Measurements from ENCODE around the gene KLHL3. TPM values are rescaled to one million over a fixed set of nuclear protein-coding genes. Genes with fewer than 3 reads are reported as not detected.

KLHL3 gene
- total RNA-seq, 5 donors from 2014 or later (not counting 1 experiment from before 2014, with no cell fraction given) = 15.1 to 28.0 (median 26.5) TPM

GRCh38 chr5:137672881-137673280 is 63.0 kb downstream of the KLHL3 start:
- no peaks in the 10 kb centered on the region for H3K27me3 ChIP-seq (replicated peaks in 1 of 2; ENCODE audit: control insufficient read depth in 2 of 2, extremely low read depth in 1 of 2, insufficient read depth in 2 of 2, low read length in 1 of 2)
- Mint-ChIP-seq H3K9me3 (no peaks in the 10 kb centered on the region), H3K27ac (no peak overlapping the region), H3K4me1 (peaks cover 0 to 1% (median 0%) of the 10 kb centered on the region in 3 donors), H3K4me3 (no peak overlapping the region), H3K27me3 (no peaks in the 10 kb centered on the region), H3K36me3 (peaks cover 51% of the 10 kb centered on the region)
- DNase-seq (no peak), ATAC-seq (replicated peaks in 1 of 4) (no peak)
- H3K36me3 ChIP-seq (ENCODE audit: control insufficient read depth in 2 of 2, extremely low read depth in 1 of 2, insufficient read depth in 1 of 2, low read length in 1 of 2) = peaks cover 0 to 14% of the 10 kb centered on the region in 2 donors
- WGBS (ENCODE audit: insufficient coverage) = 100% methylated on average over 1 of the region's 3 CpGs
- no peak overlapping the region for H3K4me3 ChIP-seq (ENCODE audit: control insufficient read depth in 1 of 2, extremely low read depth in 1 of 2, low read length in 1 of 2)
- H3K4me1 ChIP-seq (ENCODE audit: control insufficient read depth in 1 of 2, extremely low read depth in 1 of 2, insufficient read depth in 2 of 2, low read length in 2 of 2) = no peaks in the 10 kb centered on the region
- no peaks in the 10 kb centered on the region for H3K9me3 ChIP-seq
- no peak overlapping the region for H3K27ac ChIP-seq (ENCODE audit: low read length)
- ChIA-PET CTCF (no interaction called here), POLR2A (no interaction called here)

- Mint-ChIP-seq H3K27me3 (no peaks in the 10 kb centered on the region), H3K36me3 (peaks cover 44% of the 10 kb centered on the region), H3K9me3 (no peaks in the 10 kb centered on the region), H3K4me1 (peaks cover under 1 to 7% (median 5%) of the 10 kb centered on the region in 3 donors), H3K27ac (no peak overlapping the region), H3K4me3 (no peak overlapping the region)
- POLR2A ChIA-PET = interaction anchor here in 1 of 2 donors (0.7 kb wide), 1 partner anchor 68 kb away, joined by 3 read pairs; no protein-coding TSS in a partner anchor
- Histone ChIP-seq H3K4me1 (ENCODE audit: control insufficient read depth in 1 of 2, extremely low read depth in 1 of 2, insufficient read depth in 2 of 2, low read length in 2 of 2) (no peaks in the 10 kb centered on the region), H3K4me3 (ENCODE audit: control insufficient read depth in 1 of 2, extremely low read depth in 1 of 2, low read length in 1 of 2) (no peak overlapping the region), H3K9me3 (no peaks in the 10 kb centered on the region), H3K36me3 (ENCODE audit: control insufficient read depth in 2 of 2, extremely low read depth in 1 of 2, insufficient read depth in 1 of 2, low read length in 1 of 2) (peaks cover 0 to 10% of the 10 kb centered on the region in 2 donors), H3K27ac (ENCODE audit: low read length) (no peak overlapping the region), H3K27me3 (replicated peaks in 1 of 2; ENCODE audit: control insufficient read depth in 2 of 2, extremely low read depth in 1 of 2, insufficient read depth in 2 of 2, low read length in 1 of 2) (no peaks in the 10 kb centered on the region)
- ATAC-seq (replicated peaks in 1 of 4) (no peak), DNase-seq (no peak)
- CTCF ChIA-PET = no interaction called here
- WGBS (ENCODE audit: insufficient coverage) = 93% methylated on average over 6 of the region's 6 CpGs
These were observed 63.9 kb downstream of the KLHL3 start for GRCh38 chr5:137672001-137672400.

DNA sequence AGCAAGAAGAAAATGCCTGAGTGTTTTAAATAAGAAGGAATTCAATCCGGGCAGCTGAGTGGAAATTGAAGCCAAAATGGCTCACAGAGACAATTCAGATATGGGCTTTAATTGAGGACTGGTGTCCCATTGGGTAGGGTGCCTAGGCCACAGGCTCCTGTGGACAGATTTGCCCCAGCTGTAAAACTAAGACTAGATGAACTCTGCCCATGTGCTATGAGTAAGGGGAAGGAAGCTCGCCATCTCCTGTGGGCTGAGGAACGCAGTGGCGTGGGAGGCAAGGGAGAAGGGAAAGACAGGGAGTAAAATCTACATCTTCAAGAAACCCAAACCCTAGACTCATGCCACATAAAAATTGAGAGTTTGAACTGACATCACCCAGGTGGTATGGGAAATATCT is 66.1 kb downstream of the KLHL3 start:
- WGBS (ENCODE audit: insufficient coverage) = 85% methylated on average over 1 of the region's 4 CpGs
- peaks cover 15 to 23% (median 22%) of the 10 kb centered on the region in 3 donors for H3K4me1 Mint-ChIP-seq
- H3K27ac ChIP-seq (ENCODE audit: low read length) = no peak overlapping the region
- peaks cover 4 to 6% of the 10 kb centered on the region in 2 experiments for H3K4me1 ChIP-seq (ENCODE audit: control insufficient read depth in 1 of 2, extremely low read depth in 1 of 2, insufficient read depth in 2 of 2, low read length in 2 of 2)
- H3K36me3 Mint-ChIP-seq = peaks cover 31% of the 10 kb centered on the region
- ATAC-seq (replicated peaks in 1 of 4) = no peak
- POLR2A ChIA-PET = interaction anchor here in 1 of 2 donors (0.6 kb wide), 1 partner anchor 82 kb away, joined by 3 read pairs; no protein-coding TSS in a partner anchor
- H3K36me3 ChIP-seq (ENCODE audit: control insufficient read depth in 2 of 2, extremely low read depth in 1 of 2, insufficient read depth in 1 of 2, low read length in 1 of 2) = no peaks in the 10 kb centered on the region
- H3K27me3 ChIP-seq (replicated peaks in 1 of 2; ENCODE audit: control insufficient read depth in 2 of 2, extremely low read depth in 1 of 2, insufficient read depth in 2 of 2, low read length in 1 of 2) = no peaks in the 10 kb centered on the region
- H3K4me3 ChIP-seq (ENCODE audit: control insufficient read depth in 1 of 2, extremely low read depth in 1 of 2, low read length in 1 of 2) = no peak overlapping the region
- no peak for DNase-seq
- CTCF ChIA-PET = interaction anchor here (0.6 to 1.7 kb wide), 4 partner anchors 9 to 1643 kb away, joined by 3 to 5 read pairs (median 4); no protein-coding TSS in a partner anchor
- no peak overlapping the region for H3K4me3 Mint-ChIP-seq
- H3K27ac Mint-ChIP-seq = no peak overlapping the region
- no peaks in the 10 kb centered on the region for H3K9me3 ChIP-seq
- no peaks in the 10 kb centered on the region for H3K9me3 Mint-ChIP-seq
- H3K27me3 Mint-ChIP-seq = no peaks in the 10 kb centered on the region

DNA sequence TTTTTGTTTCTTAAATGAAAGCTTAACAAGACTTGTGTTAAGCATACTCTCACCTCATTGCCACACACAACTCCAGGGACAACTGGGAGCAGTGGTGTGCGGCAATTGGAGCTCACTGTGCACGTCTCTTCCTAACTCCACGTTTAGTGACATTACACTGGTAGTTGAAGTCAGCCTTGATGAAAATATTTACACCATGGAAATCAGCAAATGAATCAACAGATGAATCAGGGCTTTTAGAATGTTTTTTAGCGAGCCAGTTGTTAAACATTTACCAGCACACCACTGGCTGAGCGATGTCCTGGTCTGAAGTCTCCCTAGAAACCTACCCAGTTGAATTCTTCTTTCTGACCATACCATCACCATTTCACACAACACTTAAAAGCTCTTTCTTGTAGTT is 67.3 kb downstream of the KLHL3 start:
- no peaks in the 10 kb centered on the region for H3K27me3 ChIP-seq (replicated peaks in 1 of 2; ENCODE audit: control insufficient read depth in 2 of 2, extremely low read depth in 1 of 2, insufficient read depth in 2 of 2, low read length in 1 of 2)
- no peaks in the 10 kb centered on the region for H3K9me3 Mint-ChIP-seq
- H3K4me3 Mint-ChIP-seq = no peak overlapping the region
- ATAC-seq (replicated peaks in 1 of 4) = no peak
- H3K4me1 ChIP-seq (ENCODE audit: control insufficient read depth in 1 of 2, extremely low read depth in 1 of 2, insufficient read depth in 2 of 2, low read length in 2 of 2) = peaks cover 4 to 6% of the 10 kb centered on the region in 2 experiments
- ChIA-PET POLR2A (no interaction called here), CTCF (interaction anchor here (0.9 to 1.7 kb wide), 3 partner anchors 9 to 74 kb away, joined by 3 to 5 read pairs (median 4); no protein-coding TSS in a partner anchor)
- H3K9me3 ChIP-seq = no peaks in the 10 kb centered on the region
- DNase-seq = no peak
- H3K4me1 Mint-ChIP-seq = peaks cover 15 to 23% (median 22%) of the 10 kb centered on the region in 3 donors
- peak overlapping the region in 1 of 2 donors; percentile 33 for H3K27ac Mint-ChIP-seq
- peaks cover 28% of the 10 kb centered on the region for H3K36me3 Mint-ChIP-seq
- WGBS (ENCODE audit: insufficient coverage) = 80% methylated on average over 2 of the region's 5 CpGs
- H3K36me3 ChIP-seq (ENCODE audit: control insufficient read depth in 2 of 2, extremely low read depth in 1 of 2, insufficient read depth in 1 of 2, low read length in 1 of 2) = no peaks in the 10 kb centered on the region
- no peak overlapping the region for H3K27ac ChIP-seq (ENCODE audit: low read length)
- no peak overlapping the region for H3K4me3 ChIP-seq (ENCODE audit: control insufficient read depth in 1 of 2, extremely low read depth in 1 of 2, low read length in 1 of 2)
- no peaks in the 10 kb centered on the region for H3K27me3 Mint-ChIP-seq

DNA sequence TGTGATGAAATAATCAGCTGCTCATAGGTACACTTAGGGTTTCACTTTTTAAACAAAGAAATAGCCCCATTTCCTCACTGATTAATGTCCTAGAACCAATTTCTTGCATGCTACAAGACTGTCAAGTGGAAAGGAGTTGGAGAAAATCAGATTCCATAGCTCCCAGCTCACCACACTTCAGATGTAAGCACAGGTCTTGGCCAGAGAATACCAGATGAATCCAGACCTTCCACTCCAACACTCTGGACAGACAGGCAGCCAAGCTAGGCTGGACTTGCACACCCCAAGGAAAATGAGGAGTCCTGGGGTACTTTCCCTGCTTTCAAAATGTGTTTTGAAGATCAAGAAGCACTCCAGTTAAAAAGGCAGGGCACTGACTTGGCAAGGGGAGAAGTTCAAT is 68.5 kb downstream of the KLHL3 start:
- DNase-seq (no peak), ATAC-seq (replicated peaks in 1 of 4) (no peak)
- no peaks in the 10 kb centered on the region for H3K9me3 ChIP-seq
- peaks cover 4 to 6% of the 10 kb centered on the region in 2 experiments for H3K4me1 ChIP-seq (ENCODE audit: control insufficient read depth in 1 of 2, extremely low read depth in 1 of 2, insufficient read depth in 2 of 2, low read length in 2 of 2)
- Mint-ChIP-seq H3K36me3 (peaks cover 28% of the 10 kb centered on the region), H3K4me1 (peaks cover 15 to 23% (median 22%) of the 10 kb centered on the region in 3 donors), H3K9me3 (no peaks in the 10 kb centered on the region), H3K4me3 (no peak overlapping the region), H3K27ac (peak overlapping the region in 1 of 2 donors; percentile 29), H3K27me3 (no peaks in the 10 kb centered on the region)
- no peaks in the 10 kb centered on the region for H3K36me3 ChIP-seq (ENCODE audit: control insufficient read depth in 2 of 2, extremely low read depth in 1 of 2, insufficient read depth in 1 of 2, low read length in 1 of 2)
- ChIA-PET POLR2A (no interaction called here), CTCF (interaction anchor here (2.5 to 2.6 kb wide), 2 partner anchors 74 to 75 kb away, joined by 24 to 31 read pairs; no protein-coding TSS in a partner anchor)
- no peak overlapping the region for H3K27ac ChIP-seq (ENCODE audit: low read length)
- H3K27me3 ChIP-seq (replicated peaks in 1 of 2; ENCODE audit: control insufficient read depth in 2 of 2, extremely low read depth in 1 of 2, insufficient read depth in 2 of 2, low read length in 1 of 2) = no peaks in the 10 kb centered on the region
- no peak overlapping the region for H3K4me3 ChIP-seq (ENCODE audit: control insufficient read depth in 1 of 2, extremely low read depth in 1 of 2, low read length in 1 of 2)

- ATAC-seq (replicated peaks in 1 of 4) = no peak
- Mint-ChIP-seq H3K9me3 (no peaks in the 10 kb centered on the region), H3K4me3 (no peak overlapping the region), H3K4me1 (peaks cover 15 to 24% (median 22%) of the 10 kb centered on the region in 3 donors), H3K36me3 (peaks cover 28% of the 10 kb centered on the region), H3K27ac (peak overlapping the region; percentile 65 to 85), H3K27me3 (no peaks in the 10 kb centered on the region)
- 100% methylated on average over 1 of the region's 2 CpGs for WGBS (ENCODE audit: insufficient coverage)
- POLR2A ChIA-PET = no interaction called here
- CTCF ChIA-PET = interaction anchor here (0.5 to 2.6 kb wide), 8 partner anchors 26 to 371 kb away, joined by 3 to 31 read pairs (median 4); partner anchors contain the start of gene KLHL3 (in 1 of the 2)
- Histone ChIP-seq H3K9me3 (no peaks in the 10 kb centered on the region), H3K4me3 (ENCODE audit: control insufficient read depth in 1 of 2, extremely low read depth in 1 of 2, low read length in 1 of 2) (no peak overlapping the region), H3K27me3 (replicated peaks in 1 of 2; ENCODE audit: control insufficient read depth in 2 of 2, extremely low read depth in 1 of 2, insufficient read depth in 2 of 2, low read length in 1 of 2) (no peaks in the 10 kb centered on the region), H3K27ac (ENCODE audit: low read length) (no peak overlapping the region), H3K4me1 (ENCODE audit: control insufficient read depth in 1 of 2, extremely low read depth in 1 of 2, insufficient read depth in 2 of 2, low read length in 2 of 2) (peaks cover 4 to 6% of the 10 kb centered on the region in 2 experiments), H3K36me3 (ENCODE audit: control insufficient read depth in 2 of 2, extremely low read depth in 1 of 2, insufficient read depth in 1 of 2, low read length in 1 of 2) (no peaks in the 10 kb centered on the region)
- no peak for DNase-seq
These were observed 69.0 kb downstream of the KLHL3 start for GRCh38 chr5:137666901-137667300.
